Stimulated activated CD8-positive, alpha-beta memory T cell treated with anti-CD3 and anti-CD28 coated beads, Interleukin-7, amount 100 ng/mL, for 48 hours (primary cell): ENCODE data around the gene PRND.
"Not testable (repeated sequence)": the region's sequence is repeated elsewhere in the genome, so short reads cannot be mapped to it uniquely, and the experiment has no call there.

Experiments
- DNase-seq, 2 donors: peaks; one replicate each; pipeline ENCODE4 v3.0.0-alpha.2; 2020; ENCODE audit warnings: low read depth in 1 of 2; ENCODE audit errors: extremely low read depth in 1 of 2

PRND gene

GRCh38 chr20:4736875-4737274 is 15.2 kb downstream of the PRND start:
- no peak for DNase-seq

DNA sequence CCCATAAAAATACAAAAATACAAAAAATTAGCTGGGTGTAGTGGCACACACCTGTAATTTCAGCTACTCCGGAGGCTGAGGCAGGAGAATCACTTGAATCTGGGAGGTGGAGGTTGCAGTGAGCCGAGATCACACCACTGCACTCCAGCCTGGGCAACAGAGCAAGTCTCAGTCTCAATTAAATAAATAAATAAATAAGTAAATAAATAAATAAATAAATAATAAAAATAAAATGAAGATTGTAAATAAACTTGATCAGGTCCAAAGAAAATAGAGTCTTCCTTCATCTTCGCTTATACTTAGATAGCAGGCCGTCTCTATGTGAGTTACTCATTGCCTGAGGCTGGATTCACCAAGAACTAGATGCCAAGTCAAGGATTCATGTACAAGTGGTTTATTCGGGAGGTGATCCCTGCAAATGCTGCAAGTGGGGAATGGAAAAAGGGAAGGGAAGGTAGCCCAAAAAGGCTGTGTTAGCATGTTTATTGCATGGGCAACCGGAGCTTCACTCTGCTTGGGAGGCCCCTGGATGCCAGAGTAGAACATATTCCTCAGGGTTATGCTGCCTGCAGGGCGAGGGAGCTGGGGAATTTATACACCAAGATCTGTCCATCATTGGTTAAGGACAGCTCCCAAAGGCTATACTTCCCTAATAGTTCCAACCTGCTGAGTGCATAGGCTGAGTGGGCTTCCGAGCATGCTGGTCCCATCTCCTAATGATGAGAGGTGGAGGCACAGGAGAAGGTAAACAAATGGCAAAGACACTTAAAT is 16.3 kb downstream of the PRND start:
- no peak for DNase-seq

DNA sequence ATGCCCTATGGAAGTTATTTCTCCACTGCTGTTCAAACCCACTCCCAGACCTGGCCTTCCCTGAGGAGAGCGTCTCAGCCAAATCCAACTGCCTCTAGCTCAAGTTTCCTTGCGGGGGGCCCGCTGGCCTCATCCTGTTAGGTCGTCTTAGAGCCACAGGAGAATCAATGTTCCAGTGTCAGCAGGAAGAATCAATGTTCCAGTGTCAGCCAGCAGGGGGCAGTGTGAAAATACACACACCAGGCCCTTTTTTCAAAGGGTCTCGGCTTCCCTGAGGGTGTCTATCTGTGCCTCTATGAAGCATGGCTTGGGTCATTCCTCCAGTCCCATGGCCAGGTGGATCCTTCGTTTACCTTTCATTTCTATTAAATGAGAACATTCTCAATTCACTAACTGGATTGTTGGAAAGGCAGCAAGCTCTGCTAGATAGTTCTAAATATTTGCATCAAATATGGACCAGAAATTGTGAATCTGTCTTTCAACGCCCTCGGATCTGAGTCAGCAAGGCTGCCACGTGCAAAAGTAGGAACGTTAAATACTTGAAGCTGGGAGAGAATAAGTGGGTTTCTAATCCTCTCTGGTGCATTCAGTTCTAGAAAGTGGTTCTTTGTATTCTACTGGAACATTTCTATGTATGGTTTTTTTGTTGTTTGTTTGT is 19.2 kb downstream of the PRND start:
- peak; percentile 22 to 40 for DNase-seq

DNA sequence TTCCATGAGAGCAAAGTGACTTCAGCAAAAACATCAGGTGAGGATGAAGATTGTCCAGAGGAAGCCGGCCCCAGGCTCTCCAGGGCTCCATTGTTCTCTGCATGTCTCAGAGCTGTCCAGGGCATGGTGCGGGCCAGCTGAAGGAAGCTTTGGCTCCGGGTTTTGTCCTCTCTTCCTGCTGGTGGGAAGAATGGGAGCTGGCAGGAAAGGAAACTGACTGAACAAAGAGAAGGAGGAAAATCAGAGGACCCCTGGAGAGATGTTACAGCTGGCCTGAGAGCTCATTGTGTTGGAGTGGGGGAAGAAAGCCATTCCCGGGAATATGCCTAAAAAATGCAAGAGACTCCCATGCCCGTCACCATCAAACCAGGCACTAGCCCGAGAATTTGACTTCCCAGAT is 27.1 kb downstream of the PRND start:
- no peak for DNase-seq

DNA sequence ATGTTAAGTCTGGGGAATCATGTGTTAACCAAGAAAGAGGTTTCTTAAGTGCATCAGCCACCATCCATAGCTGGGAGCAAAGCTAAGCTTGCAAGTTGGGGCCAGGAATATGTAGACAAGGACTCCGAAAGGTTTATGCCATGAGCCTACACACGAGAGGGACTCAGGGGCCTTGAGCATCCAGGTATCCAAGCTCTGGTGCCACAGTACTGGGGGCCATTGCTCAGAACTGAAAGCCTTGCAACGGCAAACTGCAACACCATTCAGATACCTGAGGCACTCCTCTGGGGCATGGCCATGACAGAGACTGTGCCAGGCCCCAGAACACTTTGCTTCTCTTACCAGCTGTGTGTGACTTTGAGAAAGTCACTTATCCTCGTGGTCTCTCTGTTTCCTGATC is 27.6 kb downstream of the PRND start:
- DNase-seq: no peak

GRCh38 chr20:4750381-4750780 is 28.7 kb downstream of the PRND start:
- no peak for DNase-seq

- peak; percentile 9 to 19 for DNase-seq
These were observed 37.6 kb downstream of the PRND start for GRCh38 chr20:4759100-4759884.

- no peak for DNase-seq
These were observed 41.6 kb downstream of the PRND start for GRCh38 chr20:4763261-4763660.

DNA sequence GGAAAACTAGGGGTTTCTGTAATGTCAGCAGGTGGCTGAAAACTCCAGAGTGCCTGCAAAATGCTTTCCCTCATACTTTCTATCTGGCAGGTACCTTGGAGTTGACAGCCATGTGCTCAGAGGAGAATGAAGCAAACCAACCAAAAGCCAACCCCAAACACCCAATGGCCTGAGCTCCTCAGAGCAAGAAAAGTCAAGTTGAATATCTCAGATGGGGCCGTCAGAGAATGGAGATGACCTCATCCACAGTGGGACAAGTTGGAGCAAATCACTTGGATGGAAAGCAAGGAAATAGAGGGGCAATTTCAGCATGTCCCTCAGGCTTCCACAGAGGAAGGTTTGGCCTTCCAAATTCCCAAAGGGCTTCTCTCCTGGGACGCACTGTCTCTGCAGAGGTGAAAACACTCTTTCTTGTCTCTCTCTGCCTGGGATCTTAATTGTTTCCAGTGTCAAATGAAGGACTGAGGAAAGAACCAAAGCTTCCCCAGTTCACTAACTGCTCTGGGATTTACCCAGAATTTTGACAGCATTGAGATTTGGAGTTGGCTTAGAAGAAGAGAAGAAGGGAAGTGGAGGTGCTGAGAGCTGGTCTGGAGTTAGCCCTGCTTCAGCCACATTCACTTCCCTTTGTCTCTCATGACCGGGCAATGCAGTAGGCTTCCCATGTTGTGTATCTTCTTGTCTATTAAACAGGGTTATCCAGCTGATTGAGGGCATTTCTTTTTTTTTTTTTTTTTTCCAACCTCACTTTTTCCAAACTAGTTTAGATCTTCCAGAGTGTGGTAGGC is 42.2 kb downstream of the PRND start:
- no peak for DNase-seq

GRCh38 chr20:4764805-4765204 is 43.1 kb downstream of the PRND start:
- no peak for DNase-seq

DNA sequence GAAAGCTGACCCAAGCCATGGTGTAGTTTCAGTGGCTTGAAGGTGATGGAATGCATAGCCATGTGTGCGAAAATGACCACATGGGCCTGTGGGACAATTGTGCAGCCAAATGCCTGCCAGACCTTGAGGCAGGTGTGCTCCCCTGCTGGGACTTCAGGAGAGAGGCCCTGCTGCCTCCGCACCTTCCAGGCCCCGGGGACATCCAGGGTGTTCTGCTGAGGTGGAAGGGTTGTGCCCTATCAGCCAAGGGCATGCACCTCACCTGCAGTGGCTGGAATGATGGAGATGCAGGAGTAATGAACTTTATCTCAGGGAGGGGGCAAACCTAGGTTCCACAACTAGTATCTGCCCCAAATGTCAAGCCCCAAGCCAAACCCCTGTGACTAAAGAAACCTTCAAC is 44.0 kb downstream of the PRND start:
- no peak for DNase-seq

DNA sequence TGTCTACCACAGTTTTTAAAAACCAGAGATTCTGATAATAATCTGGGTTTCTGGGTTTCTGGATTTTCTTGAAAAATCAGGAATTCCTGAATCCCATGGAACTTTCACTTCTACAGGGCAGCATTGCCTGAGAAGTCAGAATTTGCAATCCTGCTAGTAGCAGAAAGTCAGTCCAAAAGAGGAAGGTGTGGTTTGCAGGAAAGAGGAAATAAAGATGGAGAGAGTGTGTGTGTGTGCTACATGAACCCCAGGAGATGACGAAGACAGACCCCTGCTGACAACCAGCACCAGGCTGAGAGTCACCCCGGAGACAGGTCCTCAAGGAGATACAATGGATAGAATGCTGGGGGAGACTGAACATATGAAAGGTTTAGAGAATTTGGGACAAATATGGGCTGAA is 44.9 kb downstream of the PRND start:
- DNase-seq: no peak

DNA sequence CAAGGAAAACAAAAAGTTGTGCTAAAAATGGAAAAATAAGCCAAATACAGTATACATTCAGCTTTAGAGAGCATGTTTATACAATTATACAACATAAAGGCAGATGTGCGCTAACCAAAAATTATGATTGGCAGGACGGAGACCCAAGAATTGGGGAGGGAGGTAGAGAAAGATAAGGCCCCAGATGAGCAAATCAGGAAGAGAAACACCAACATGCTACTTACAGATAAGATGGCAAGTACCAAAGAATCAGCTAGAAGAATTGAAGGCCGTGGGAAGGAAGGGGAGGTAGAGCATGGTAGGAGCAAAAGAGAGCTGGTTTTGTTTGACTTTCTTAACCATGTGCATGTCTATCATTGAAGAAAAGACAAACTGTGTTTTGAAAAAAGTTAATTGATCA is 45.4 kb downstream of the PRND start:
- no peak for DNase-seq

DNA sequence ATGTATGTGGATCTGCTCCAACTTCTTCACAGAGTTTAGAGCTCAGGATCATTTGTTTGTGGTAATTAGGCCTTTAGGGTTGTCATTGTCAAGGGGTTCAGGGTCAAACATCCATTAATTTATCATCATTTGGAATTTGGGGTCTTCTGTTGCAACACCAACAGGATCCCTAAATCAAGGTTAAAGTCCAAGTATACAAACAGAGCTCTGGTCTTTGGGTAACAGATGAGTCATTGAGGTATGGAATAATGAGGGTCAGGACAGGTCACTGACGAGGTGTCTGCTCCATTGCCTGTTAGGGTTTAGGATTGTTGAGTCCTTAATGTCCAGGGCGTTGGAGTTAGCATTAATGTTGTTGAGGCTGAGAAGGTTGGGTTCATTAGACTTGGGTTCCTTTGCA is 47.6 kb downstream of the PRND start:
- no peak for DNase-seq

- DNase-seq: no peak
These were observed 48.3 kb downstream of the PRND start for GRCh38 chr20:4770026-4770425.

DNA sequence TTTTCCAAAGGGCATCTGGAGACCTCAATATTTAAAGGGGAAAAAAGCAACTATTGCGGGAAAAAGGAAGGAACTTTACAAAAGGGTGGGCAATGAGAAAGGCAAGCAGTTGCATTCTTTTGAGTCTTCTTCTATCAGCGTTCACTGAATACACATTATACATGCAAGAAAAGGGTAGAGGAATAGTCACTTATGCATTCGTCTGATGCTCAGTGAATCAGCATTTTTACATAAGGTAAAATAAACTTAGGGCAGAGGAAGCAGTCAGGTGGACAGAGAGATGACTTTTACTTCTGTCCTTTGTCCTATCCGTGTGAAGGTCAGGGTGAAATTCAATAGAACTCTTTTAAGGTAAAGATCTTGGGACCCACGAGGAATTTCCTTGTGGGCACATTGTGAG is 49.3 kb downstream of the PRND start:
- DNase-seq: no peak

- no peak for DNase-seq
These were observed 50.4 kb downstream of the PRND start for GRCh38 chr20:4772132-4772531.

DNA sequence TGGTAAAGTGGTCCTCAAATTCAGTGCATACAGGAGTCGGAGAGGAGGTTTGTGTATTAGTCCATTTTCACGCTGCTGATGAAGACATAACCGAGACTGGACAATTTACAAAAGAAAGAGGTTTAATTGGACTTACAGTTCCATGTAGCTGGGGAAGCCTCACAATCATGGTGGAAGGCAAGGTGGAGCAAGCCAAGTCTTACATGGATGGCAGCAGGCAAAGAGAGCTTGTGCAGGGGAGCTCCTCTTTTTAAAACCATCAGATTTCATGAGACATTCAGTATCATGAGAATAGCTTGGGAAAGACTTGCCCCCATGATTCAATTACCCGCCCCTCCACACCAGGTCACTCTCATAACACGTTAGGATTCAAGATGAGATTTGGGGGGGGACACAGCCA is 51.3 kb downstream of the PRND start:
- DNase-seq: not testable (repeated sequence)

DNA sequence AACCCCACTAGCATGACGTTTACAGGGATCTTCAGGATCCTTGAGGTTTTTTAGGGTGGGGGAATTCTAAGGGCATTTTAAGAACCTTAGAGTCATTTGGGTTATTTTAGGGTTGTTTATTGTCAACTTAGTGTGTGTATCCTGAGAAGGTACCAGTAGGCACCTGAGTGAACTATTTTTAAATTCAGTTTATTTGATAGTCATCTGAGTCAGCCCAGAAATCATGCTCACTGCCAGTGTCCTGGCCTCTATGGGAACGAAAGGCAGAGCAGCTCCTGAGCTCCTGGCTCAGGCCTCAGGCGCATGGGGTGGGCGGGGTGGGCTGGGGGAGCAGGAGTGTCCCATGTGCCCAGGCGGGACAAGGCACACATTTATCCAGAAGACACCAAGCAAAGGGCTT is 52.0 kb downstream of the PRND start:
- no peak for DNase-seq

GRCh38 chr20:4774207-4774606 is 52.5 kb downstream of the PRND start:
- DNase-seq: no peak
